T-helper 2 cell (primary cell): Measurements from ENCODE around the gene NOVA1.

Experiments used
- DNase-seq, 5 experiments: peaks; one replicate each; pipeline versions ENCODE4 v3.0.0 to v3.0.0-alpha.2; 2012 to 2022

The NOVA1 gene

GRCh38 chr14:26589925-26590324 lies 7.9 kb downstream of the NOVA1 start:
- DNase-seq = no peak

DNA sequence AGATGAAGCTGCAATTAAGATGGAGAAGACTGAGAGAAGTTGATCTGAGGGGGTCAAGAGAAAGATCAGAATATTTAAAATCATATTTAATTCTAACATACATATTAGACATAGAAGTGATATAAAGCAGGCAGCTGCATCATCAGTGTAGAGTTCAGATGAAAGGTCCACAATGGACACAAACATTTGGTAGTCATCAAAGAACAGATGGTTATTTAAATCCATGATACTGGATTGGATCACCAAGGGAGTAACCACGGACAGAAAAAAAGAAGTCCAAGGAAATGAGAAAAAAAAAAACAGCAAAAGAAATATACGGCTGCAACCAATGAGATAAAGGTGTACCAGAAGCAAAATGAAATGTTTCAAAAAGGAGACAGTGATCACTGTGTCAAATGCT lies 20.1 kb downstream of the NOVA1 start:
- no peak for DNase-seq

GRCh38 chr14:26554069-26554772 lies 43.6 kb downstream of the NOVA1 start:
- DNase-seq = no peak

DNA sequence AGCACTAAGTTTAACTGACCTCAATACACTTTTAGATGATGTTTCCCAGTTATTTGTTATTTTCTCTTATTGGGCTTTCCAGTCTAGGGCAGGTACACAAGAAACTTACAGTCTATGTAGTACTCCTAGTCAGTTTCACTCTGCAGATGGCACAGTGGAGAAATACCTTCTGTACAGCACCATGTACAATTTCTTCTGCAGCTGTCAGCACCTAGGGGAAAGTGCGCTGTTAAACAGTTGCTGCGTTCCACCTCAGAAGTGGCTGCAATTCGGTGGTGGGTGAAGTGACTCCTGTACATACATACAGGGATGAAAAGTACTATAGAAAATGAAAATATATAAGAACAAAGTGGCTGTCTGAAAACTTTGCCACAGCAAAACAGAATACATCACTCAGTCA lies 48.3 kb downstream of the NOVA1 start:
- no peak for DNase-seq

- no peak for DNase-seq
Measured at GRCh38 chr14:26548406-26548805, 49.4 kb downstream of the NOVA1 start.

GRCh38 chr14:26538176-26538575 lies 59.7 kb downstream of the NOVA1 start:
- no peak for DNase-seq

- DNase-seq = no peak
Measured at GRCh38 chr14:26531894-26532293, 65.9 kb downstream of the NOVA1 start.

GRCh38 chr14:26528415-26529182 lies 69.2 kb downstream of the NOVA1 start:
- DNase-seq = no peak

GRCh38 chr14:26527095-26527494 lies 70.7 kb downstream of the NOVA1 start:
- DNase-seq = no peak

DNA sequence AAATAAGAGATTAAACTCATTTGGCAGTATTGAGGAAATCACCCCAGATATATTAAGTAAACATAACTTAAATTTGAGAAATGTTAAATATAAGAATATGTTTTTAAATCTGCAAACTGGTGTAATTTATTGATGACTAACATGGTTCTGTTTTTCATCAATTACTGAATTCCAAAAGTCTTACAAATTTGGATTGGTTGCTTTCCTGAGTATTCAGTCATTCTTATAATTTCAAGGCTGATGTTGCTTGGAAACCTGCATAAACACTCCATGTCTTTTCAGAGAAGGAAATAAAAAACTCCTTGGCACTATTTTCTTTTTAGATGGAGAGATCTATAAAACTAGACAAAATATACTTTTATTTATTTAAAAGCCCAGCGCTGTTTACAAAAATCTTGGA lies 71.7 kb downstream of the NOVA1 start:
- no peak for DNase-seq

DNA sequence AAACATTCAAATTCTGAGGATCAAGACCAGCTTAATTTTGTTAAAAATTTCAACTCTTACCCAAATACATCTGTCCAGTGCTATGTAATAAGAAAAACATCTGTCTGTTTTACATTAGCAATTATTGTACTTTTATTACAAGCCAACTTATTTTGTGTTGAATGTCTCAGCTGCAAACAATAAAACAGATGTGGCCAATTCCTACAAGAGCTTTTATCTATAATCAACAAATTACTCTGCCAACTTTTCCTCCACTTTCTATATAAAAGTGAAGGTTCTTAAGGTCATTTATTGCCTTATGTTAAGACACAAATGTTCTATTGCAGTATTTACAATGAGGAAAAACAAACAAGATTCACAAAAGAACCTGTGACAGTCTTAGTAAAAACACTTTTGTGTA lies 72.7 kb downstream of the NOVA1 start:
- DNase-seq = no peak

DNA sequence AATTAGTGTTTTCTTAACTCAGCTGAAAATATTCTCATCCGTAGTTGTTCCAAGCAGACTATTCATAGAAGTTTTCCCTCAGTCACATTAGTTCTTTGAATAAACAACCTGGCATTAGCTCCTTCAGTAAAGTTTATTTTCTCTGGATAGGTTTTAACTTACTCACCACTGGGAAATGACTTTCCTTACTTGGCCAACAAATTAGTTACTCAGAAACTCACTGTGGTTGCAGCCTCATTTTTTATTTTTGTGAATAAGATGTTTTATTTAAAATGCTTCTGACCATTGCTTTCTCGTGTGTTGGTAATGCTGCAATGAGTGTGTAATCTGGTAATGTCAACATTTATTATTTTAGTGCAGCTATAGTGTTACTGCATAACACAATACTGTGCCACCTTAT lies 74.9 kb downstream of the NOVA1 start:
- DNase-seq = no peak

DNA sequence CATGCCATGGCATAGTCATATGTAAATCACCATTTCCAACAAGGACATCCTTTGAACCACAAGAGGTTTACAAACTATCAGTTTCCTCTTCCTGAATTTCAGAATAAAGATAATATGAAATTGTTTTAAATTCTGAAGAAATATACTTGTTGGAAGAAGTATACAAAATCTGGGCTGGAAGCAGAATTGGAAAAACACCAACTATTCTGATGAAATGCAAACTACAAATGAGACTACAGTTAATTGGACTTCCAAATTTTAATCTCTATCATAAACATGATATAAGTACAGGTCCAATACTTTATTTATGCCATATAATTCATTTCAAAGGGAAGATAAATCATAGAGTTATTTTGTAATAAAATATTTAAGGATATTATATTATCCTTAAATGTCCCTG lies 80.1 kb downstream of the NOVA1 start:
- DNase-seq = no peak

GRCh38 chr14:26500028-26500427 lies 97.8 kb downstream of the NOVA1 start:
- no peak for DNase-seq

DNA sequence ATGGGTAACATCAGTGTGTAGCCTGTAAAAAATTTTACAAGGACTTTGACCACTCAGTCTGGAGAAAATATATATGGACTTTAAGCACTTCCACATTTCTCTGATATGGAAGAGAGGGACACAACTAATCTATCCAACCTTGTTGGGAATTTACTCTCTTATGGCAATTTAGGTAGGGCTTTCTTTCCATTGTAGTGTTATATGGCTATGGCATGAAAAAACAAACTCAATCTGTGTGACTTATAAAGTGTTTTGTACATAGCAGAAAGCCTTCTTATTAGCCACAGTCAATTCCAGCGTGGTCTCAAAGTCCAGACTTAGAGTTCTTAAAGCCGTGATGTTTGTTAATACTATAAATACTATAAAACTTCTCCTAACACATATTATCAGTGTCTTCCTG lies 98.3 kb downstream of the NOVA1 start:
- DNase-seq = no peak

DNA sequence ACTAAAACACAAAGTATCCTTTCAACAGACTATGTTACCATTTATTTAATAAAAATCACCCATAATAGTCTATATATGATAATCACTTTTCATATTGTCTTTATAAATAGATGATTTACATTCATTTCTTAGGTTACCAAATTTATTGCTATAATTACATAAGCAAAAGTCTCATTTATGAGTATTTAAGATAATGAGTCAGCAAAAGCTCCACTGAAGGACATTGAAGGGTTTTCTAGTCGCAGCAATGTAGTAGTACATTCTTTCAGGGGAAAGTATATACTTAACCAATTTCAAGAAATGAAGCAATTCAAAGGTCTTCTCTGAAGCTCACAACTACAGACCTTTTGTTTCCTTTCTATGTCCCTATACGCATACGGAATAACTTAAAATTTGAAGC lies 110.9 kb downstream of the NOVA1 start:
- no peak for DNase-seq

- no peak for DNase-seq
Measured at GRCh38 chr14:26484562-26484961, 113.3 kb downstream of the NOVA1 start.

GRCh38 chr14:26478967-26479366 lies 118.9 kb downstream of the NOVA1 start:
- no peak for DNase-seq

DNA sequence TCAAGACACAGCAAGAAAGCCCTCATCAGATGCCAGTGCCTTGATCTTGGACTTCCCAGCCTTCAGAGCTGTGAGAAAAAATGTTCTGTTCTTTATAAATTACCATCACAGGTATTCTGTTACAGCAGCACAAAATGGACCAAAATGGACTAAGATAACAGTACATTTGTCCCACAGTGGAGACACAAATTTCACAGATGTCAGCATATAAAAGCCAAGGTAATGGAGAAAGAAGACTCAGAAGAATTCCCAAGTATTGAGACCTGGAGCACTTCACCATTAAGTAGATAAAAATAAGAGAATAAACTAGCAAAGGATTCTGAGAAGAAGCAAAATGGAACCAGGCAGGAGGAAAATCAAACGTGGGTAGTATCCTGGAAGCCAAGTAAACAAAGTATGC lies 131.0 kb downstream of the NOVA1 start:
- no peak for DNase-seq

GRCh38 chr14:26463136-26463535 lies 134.7 kb downstream of the NOVA1 start:
- no peak for DNase-seq

DNA sequence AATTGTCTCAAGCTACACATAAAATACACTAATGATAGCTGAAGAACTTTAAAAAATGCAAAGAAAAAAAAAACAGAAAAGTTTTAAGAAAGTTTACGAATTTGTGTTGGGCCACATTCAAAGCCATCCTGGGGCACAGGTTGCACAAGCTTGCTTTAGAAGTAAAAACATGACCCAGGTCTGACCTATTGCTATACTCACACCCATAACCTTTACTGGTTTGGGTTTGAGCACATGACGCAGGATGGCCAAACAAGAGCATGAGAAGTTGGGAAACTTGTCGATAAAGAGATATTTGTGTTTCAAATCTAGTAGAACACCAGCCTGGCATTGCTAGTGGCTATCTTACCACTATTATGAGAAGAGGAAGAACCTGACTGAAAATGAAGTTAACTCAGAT lies 143.7 kb downstream of the NOVA1 start:
- no peak for DNase-seq

DNA sequence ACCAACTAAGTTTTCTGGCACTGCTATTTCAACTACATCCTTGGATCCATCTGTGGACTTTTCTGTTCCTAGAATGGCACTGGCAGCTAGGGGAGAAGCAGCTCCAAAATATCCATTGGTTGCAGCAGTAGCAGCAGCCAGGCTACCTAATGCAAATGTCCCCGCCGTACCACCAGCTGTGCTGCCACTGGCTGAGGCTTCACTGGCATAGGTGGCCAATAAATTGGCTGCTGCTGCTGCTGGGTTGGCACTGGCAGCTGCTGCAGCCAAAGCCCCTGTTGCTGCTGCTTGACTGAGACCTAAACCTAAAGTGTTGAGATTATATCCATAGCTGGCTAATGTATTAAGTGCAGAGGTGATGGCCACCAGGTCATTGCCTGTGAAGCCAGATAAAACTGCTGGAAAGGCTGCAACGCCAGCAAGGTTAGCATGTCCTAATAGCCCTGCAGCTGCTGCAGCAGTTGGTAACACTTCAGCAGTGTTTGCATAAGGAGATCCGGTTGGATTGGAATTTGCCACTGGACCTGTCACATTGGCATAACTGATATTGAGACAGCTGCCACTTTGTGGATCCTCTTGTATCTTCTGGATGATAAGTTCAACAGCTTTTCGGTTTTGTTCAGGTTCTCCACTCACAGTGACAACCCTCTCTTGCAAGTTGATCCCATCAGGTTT lies 149.5 kb downstream of the NOVA1 start:
- no peak for DNase-seq

GRCh38 chr14:26444822-26445221 lies 153.0 kb downstream of the NOVA1 start:
- DNase-seq = no peak

- no peak for DNase-seq
Measured at GRCh38 chr14:26443654-26444053, 154.2 kb downstream of the NOVA1 start.
